SK-N-SH (cell line): ENCODE results near the gene TSPAN31. TPM values are rescaled to one million over a fixed set of nuclear protein-coding genes. Genes with fewer than 3 reads are reported as not detected.

Experiments used
- CTCF ChIA-PET: fragments of 300-600, 350-600 bp; formaldehyde crosslinking; extraction: SDS; loops from one replicate; lab custom pipeline; 2021; lab: Yijun Ruan, JAX
- POLR2A ChIA-PET: fragments of 350-600 bp; sonication (Branson Sonifier 250); formaldehyde crosslinking; extraction: SDS; loops from one replicate; lab custom pipeline; 2020; ENCODE audit warnings: antibody characterized with exemption, inconsistent platforms; lab: Yijun Ruan, JAX
- DNase-seq: peaks from one replicate; pipeline ENCODE4 v3.0.0; 2012
- H2AFZ ChIP-seq: fragments of 200-600 bp; sonication (generic); 2 replicates; pipeline ENCODE4 v1.8.1; 2016; ENCODE audit warnings: antibody characterized with exemption, mild to moderate bottlenecking, low read depth
- H3F3A ChIP-seq: fragments of 200-600 bp; sonication (generic); replicated peaks from 2 replicates; pipeline ENCODE3; 2016; ENCODE audit warnings: antibody characterized with exemption, mild to moderate bottlenecking; ENCODE audit not compliant: insufficient read depth
- H3K27ac ChIP-seq, 2 experiments: fragments of 200-500 bp in 1 of 2; fragments of 200-600 bp in 1 of 2; sonication (Bioruptor generic) in 1 of 2; sonication (generic), shearing (Covaris generic) in 1 of 2; 2 replicates each; pipeline versions ENCODE4 v1.5.1 to v1.6.1; 2014 to 2016; ENCODE audit warnings: low read depth in 2 of 2, inconsistent platforms in 1 of 2, low read length in 1 of 2, mild to moderate bottlenecking in 1 of 2, mixed read lengths in 1 of 2
- H3K27me3 ChIP-seq: fragments of 200-600 bp; sonication (generic), shearing (Covaris generic); 2 replicates; pipeline ENCODE4 v1.6.1; 2016; ENCODE audit warnings: mixed run types; ENCODE audit not compliant: insufficient read depth
- H3K36me3 ChIP-seq, 2 experiments: fragments of 200-500 bp in 1 of 2; fragments of 200-600 bp in 1 of 2; sonication (Bioruptor generic) in 1 of 2; sonication (generic) in 1 of 2; replicated peaks in 1 of 2; 2 replicates each; pipeline versions ENCODE3 to v1.5.1; 2014 to 2016; ENCODE audit warnings: low read length in 1 of 2, mild to moderate bottlenecking in 1 of 2; ENCODE audit not compliant: insufficient read depth in 2 of 2, control insufficient read depth in 1 of 2
- H3K4me1 ChIP-seq, 2 experiments: fragments of 200-500 bp in 1 of 2; fragments of 200-600 bp in 1 of 2; sonication (Bioruptor generic) in 1 of 2; sonication (generic), shearing (Covaris generic) in 1 of 2; 2 replicates each; pipeline versions ENCODE4 v1.5.1 to v1.6.1; 2014 to 2016; ENCODE audit warnings: low read depth in 1 of 2, low read length in 1 of 2, mixed run types in 1 of 2; ENCODE audit not compliant: insufficient read depth in 2 of 2, control insufficient read depth in 1 of 2
- H3K4me2 ChIP-seq: fragments of 200-600 bp; sonication (generic), shearing (Covaris generic); 2 replicates; pipeline ENCODE4 v1.6.1; 2017; ENCODE audit warnings: mixed run types
- H3K4me3 ChIP-seq, 2 experiments: fragments of 200-500 bp in 1 of 2; fragments of 200-600 bp in 1 of 2; sonication (Bioruptor generic) in 1 of 2; sonication (generic), shearing (Covaris generic) in 1 of 2; 2 replicates each; pipeline versions ENCODE4 v1.5.1 to v1.8.1; 2014 to 2016; ENCODE audit warnings: low read depth in 2 of 2, inconsistent platforms in 1 of 2, low read length in 1 of 2, mild to moderate bottlenecking in 1 of 2, mixed read lengths in 1 of 2, moderate library complexity in 1 of 2
- H3K79me2 ChIP-seq: fragments of 200-600 bp; sonication (generic); 2 replicates; pipeline ENCODE4 v1.8.1; 2017; ENCODE audit warnings: mild to moderate bottlenecking; ENCODE audit not compliant: insufficient read depth
- H3K9ac ChIP-seq: fragments of 200-600 bp; sonication (generic); 2 replicates; pipeline ENCODE4 v1.6.1; 2017; ENCODE audit warnings: mixed run types
- H3K9me2 ChIP-seq: fragments of 200-600 bp; sonication (generic); 2 replicates; pipeline ENCODE4 v1.6.1; 2017; ENCODE audit warnings: mixed run types
- H3K9me3 ChIP-seq: fragments of 200-600 bp; sonication (generic); 2 replicates; pipeline ENCODE4 v1.6.1; 2017; ENCODE audit warnings: mixed run types, mild to moderate bottlenecking, moderate library complexity
- H4K20me1 ChIP-seq: fragments of 200-600 bp; sonication (generic); 2 replicates; pipeline ENCODE4 v1.6.1; 2017; ENCODE audit warnings: mild to moderate bottlenecking, mixed run types; ENCODE audit not compliant: insufficient read depth
- CHD2 ChIP-seq: fragments of 150-350 bp; IDR thresholded peaks from 2 replicates; pipeline ENCODE4 v1.6.1; 2018; ENCODE audit warnings: low read length; ENCODE audit not compliant: partially characterized antibody
- EZH2phosphoT487 ChIP-seq: fragments of 200-600 bp; sonication (generic); IDR thresholded peaks from 2 replicates; pipeline ENCODE4 v1.6.1; 2017; ENCODE audit warnings: low read depth, mixed run types, mild to moderate bottlenecking, antibody characterized with exemption, moderate library complexity, borderline replicate concordance
- FOSL2 ChIP-seq: IDR thresholded peaks from 2 replicates; pipeline ENCODE4 v1.4.0; 2012; ENCODE audit warnings: low read depth, mild to moderate bottlenecking, moderate library complexity, borderline replicate concordance
- FOXJ3 ChIP-seq: sonication (generic); formaldehyde crosslinking; IDR thresholded peaks from 2 replicates; pipeline ENCODE4 v1.5.1; 2020; ENCODE audit warnings: mild to moderate bottlenecking, missing genetic modification reagents
- FOXM1 ChIP-seq: IDR thresholded peaks from 2 replicates; pipeline ENCODE4 v1.4.0; 2012; ENCODE audit warnings: low read depth, mild to moderate bottlenecking
- GATA2 ChIP-seq: sonication (generic); formaldehyde crosslinking; IDR thresholded peaks from 2 replicates; pipeline ENCODE4 v1.5.0; 2020; ENCODE audit warnings: mild to moderate bottlenecking, missing genetic modification reagents
- MXI1 ChIP-seq: IDR thresholded peaks from 2 replicates; pipeline ENCODE4 v1.6.1; 2012; ENCODE audit warnings: mild to moderate bottlenecking, low read depth, low read length, improper control_type of control experiment
- NFIC ChIP-seq: IDR thresholded peaks from 2 replicates; pipeline ENCODE4 v1.4.0; 2012; ENCODE audit warnings: borderline replicate concordance
- REST ChIP-seq: IDR thresholded peaks from 2 replicates; pipeline ENCODE4 v1.6.1; 2012; ENCODE audit warnings: mild to moderate bottlenecking, low read depth, low read length, moderate library complexity
- RFX5 ChIP-seq: IDR thresholded peaks from 2 replicates; pipeline ENCODE4 v1.6.1; 2012; ENCODE audit warnings: mild to moderate bottlenecking, improper control_type of control experiment, low read length
- SIN3A ChIP-seq: IDR thresholded peaks from 2 replicates; pipeline ENCODE4 v1.6.1; 2012; ENCODE audit warnings: low read depth, mild to moderate bottlenecking, low read length, moderate library complexity, borderline replicate concordance
- TAF1 ChIP-seq: IDR thresholded peaks from 2 replicates; pipeline ENCODE4 v1.6.1; 2012; ENCODE audit warnings: low read depth, mild to moderate bottlenecking, low read length, moderate library complexity, borderline replicate concordance
- WGBS: methylation state at CpG from one replicate; pipeline ENCODE4 v1.1.6; 2017; ENCODE audit warnings: low lambda C conversion rate; 5-methylcytosine and 5-hydroxymethylcytosine counted together
- polyA plus RNA-seq, 3 experiments: library from polyadenylated mRNA; depleted of rRNA; stranded (reverse); fragments of >200 nt; gene quantifications; 2 replicates each; pipeline ENCODE4 v1.2.3, GENCODE V29; 2012
- TF ChIP-seq, protein P1 (sequence below): fragments of 150-350 bp; IDR thresholded peaks from 2 replicates; pipeline ENCODE4 v1.6.1; 2016; ENCODE audit warnings: mild to moderate bottlenecking, low read depth, low read length
- TF ChIP-seq, protein P2 (sequence below): fragments of 150-350 bp; IDR thresholded peaks from 2 replicates; pipeline ENCODE4 v1.6.1; 2017; ENCODE audit warnings: antibody characterized with exemption, low read length, low read depth, borderline replicate concordance

Gene TSPAN31
- polyA plus RNA-seq, 1 of the 3 experiments (the other 2 are of a cell fraction), result 36.8 TPM

GRCh38 chr12:57777367-57777766 is 32.5 kb downstream of the TSPAN31 start:
- Histone ChIP-seq H2AFZ (no peak overlapping the region), H3K9me2 (no peaks in the 10 kb centered on the region), H3K4me3 (no peak overlapping the region), H3K9ac (no peak overlapping the region), H3F3A (peaks cover 18% of the 10 kb centered on the region), H3K9me3 (no peaks in the 10 kb centered on the region), H4K20me1 (no peaks in the 10 kb centered on the region), H3K27ac (no peak overlapping the region), H3K4me2 (no peak overlapping the region), H3K4me1 (peaks cover 0 to 3% of the 10 kb centered on the region in 2 experiments; a peak in 1 of 4 replicates), H3K79me2 (peaks cover 20% of the 10 kb centered on the region), H3K27me3 (no peaks in the 10 kb centered on the region), H3K36me3 (peaks cover 7 to 9% of the 10 kb centered on the region in 2 experiments)
- 97% methylated on average over 7 of the region's 7 CpGs for WGBS
- ChIA-PET POLR2A (no interaction called here), CTCF (interaction anchor here (1.4 kb wide), 1 partner anchor 125 kb away, joined by 3 read pairs; no protein-coding TSS in a partner anchor)
- TF ChIP-seq, protein P1, sequence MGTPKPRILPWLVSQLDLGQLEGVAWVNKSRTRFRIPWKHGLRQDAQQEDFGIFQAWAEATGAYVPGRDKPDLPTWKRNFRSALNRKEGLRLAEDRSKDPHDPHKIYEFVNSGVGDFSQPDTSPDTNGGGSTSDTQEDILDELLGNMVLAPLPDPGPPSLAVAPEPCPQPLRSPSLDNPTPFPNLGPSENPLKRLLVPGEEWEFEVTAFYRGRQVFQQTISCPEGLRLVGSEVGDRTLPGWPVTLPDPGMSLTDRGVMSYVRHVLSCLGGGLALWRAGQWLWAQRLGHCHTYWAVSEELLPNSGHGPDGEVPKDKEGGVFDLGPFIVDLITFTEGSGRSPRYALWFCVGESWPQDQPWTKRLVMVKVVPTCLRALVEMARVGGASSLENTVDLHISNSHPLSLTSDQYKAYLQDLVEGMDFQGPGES, result no peak
- TF ChIP-seq NFIC (no peak), GATA2 (CRISPR knock-in tag) (no peak)
- DNase-seq, result no peak

DNA sequence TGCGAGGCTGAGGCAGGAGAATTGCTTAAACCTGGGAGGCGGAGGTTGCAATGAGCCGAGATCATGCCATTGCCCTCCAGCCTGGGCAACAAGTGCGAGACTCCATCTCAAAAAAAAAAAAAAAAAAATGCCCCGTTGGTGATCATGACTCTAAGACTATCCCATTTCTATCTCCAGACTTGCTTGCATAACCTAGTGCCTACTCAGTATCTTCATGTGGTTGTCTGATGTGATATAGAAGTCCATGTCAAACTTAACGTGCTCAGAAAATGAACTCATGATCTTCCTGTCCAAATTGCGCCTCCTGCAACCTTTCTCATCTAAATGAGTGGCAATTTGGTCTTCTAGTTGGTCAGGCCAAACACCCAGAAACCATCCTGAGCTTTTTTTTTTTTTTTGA is 33.1 kb downstream of the TSPAN31 start:
- H4K20me1 ChIP-seq, result no peaks in the 10 kb centered on the region
- H3K9me2 ChIP-seq, result no peaks in the 10 kb centered on the region
- no peak overlapping the region for H3K4me3 ChIP-seq
- ChIA-PET CTCF (interaction anchor here (0.6 to 0.7 kb wide), 2 partner anchors 19 to 38 kb away, joined by 3 read pairs; no protein-coding TSS in a partner anchor), POLR2A (interaction anchor here (0.6 kb wide), 1 partner anchor 10 kb away, joined by 4 read pairs; no protein-coding TSS in a partner anchor)
- peaks cover 7 to 9% of the 10 kb centered on the region in 2 experiments for H3K36me3 ChIP-seq
- H3F3A ChIP-seq, result peaks cover 18% of the 10 kb centered on the region
- WGBS, result 90% methylated on average over 7 of the region's 7 CpGs
- peaks cover 0 to 3% of the 10 kb centered on the region in 2 experiments; a peak in 1 of 4 replicates for H3K4me1 ChIP-seq
- no peak for DNase-seq
- no peak overlapping the region for H3K9ac ChIP-seq
- TF ChIP-seq NFIC, result no peak
- no peaks in the 10 kb centered on the region for H3K9me3 ChIP-seq
- no peak overlapping the region for H2AFZ ChIP-seq
- H3K27ac ChIP-seq, result no peak overlapping the region
- peaks cover 17% of the 10 kb centered on the region for H3K79me2 ChIP-seq
- H3K4me2 ChIP-seq, result no peak overlapping the region
- H3K27me3 ChIP-seq, result no peaks in the 10 kb centered on the region

- Histone ChIP-seq H3K27ac (no peak overlapping the region), H3K4me2 (no peak overlapping the region), H3K9me2 (no peaks in the 10 kb centered on the region), H3K4me3 (no peak overlapping the region), H3F3A (peaks cover 18% of the 10 kb centered on the region), H2AFZ (no peak overlapping the region), H3K4me1 (peaks cover 0 to 5% of the 10 kb centered on the region in 2 experiments; a peak in 1 of 4 replicates), H4K20me1 (no peaks in the 10 kb centered on the region), H3K27me3 (no peaks in the 10 kb centered on the region), H3K36me3 (peaks cover 7 to 12% of the 10 kb centered on the region in 2 experiments), H3K9me3 (no peaks in the 10 kb centered on the region), H3K79me2 (peaks cover 19% of the 10 kb centered on the region), H3K9ac (no peak overlapping the region)
- 81% methylated on average over 1 of the region's 1 CpG for WGBS
- DNase-seq, result no peak
- ChIA-PET CTCF (interaction anchor here (1.0 kb wide), 1 partner anchor 129 kb away, joined by 3 read pairs; no protein-coding TSS in a partner anchor), POLR2A (no interaction called here)
- TF ChIP-seq FOSL2 (no peak), FOXM1 (no peak), EZH2phosphoT487 (no peak), CHD2 (no peak), MXI1 (no peak), GATA2 (CRISPR knock-in tag) (no peak), RFX5 (no peak), REST (no peak), FOXJ3 (CRISPR knock-in tag) (no peak), SIN3A (no peak), TAF1 (no peak)
- TF ChIP-seq, protein P2, sequence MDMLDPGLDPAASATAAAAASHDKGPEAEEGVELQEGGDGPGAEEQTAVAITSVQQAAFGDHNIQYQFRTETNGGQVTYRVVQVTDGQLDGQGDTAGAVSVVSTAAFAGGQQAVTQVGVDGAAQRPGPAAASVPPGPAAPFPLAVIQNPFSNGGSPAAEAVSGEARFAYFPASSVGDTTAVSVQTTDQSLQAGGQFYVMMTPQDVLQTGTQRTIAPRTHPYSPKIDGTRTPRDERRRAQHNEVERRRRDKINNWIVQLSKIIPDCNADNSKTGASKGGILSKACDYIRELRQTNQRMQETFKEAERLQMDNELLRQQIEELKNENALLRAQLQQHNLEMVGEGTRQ, result no peak
Measured at GRCh38 chr12:57779736-57780135, 34.9 kb downstream of the TSPAN31 start.
